Activated T-cell treated with anti-CD3 and anti-CD28 coated beads, Interleukin-2, amount 50 U/mL, for 4 hours (primary cell): ENCODE measurements around the gene ACOT7. TPM values are rescaled to one million over a fixed set of nuclear protein-coding genes. Genes with fewer than 3 reads are reported as not detected.

ENCODE experiments used
- ATAC-seq, 2 donors: fragments of 200-7000 bp; cut with Tn5 transposase; one replicate each; pipeline ENCODE4 v1.10.0; 2021
- DNase-seq: peaks from one replicate; pipeline ENCODE4 v3.0.0-alpha.2; 2020
- H3K27me3 Mint-ChIP-seq: one replicate; pipeline ENCODE4 v1.8.0; 2021; ENCODE audit warnings: low read depth, mixed read lengths
- H3K36me3 Mint-ChIP-seq: one replicate; pipeline ENCODE4 v1.8.0; 2022; ENCODE audit warnings: mixed read lengths; ENCODE audit not compliant: insufficient read depth
- H3K4me1 Mint-ChIP-seq: one replicate; pipeline ENCODE4 v1.8.0; 2021; ENCODE audit warnings: low read depth, mixed read lengths
- H3K4me3 Mint-ChIP-seq: one replicate; pipeline ENCODE4 v1.8.0; 2021; ENCODE audit warnings: mild to moderate bottlenecking, moderate library complexity, mixed read lengths
- H3K9me3 Mint-ChIP-seq: one replicate; pipeline ENCODE4 v1.8.0; 2021; ENCODE audit warnings: mixed read lengths
- total RNA-seq, 3 donors: library from RNA; stranded (reverse); gene quantifications; one replicate each; pipeline ENCODE4 v1.2.1, GENCODE V29; 2021

ACOT7 gene
- total RNA-seq, 3 donors from 2014 or later = 92.8 to 112 (median 101) TPM

- no peak for ATAC-seq
- Mint-ChIP-seq H3K4me1 (no peaks in the 10 kb centered on the region), H3K36me3 (no peaks in the 10 kb centered on the region), H3K4me3 (no peak overlapping the region), H3K9me3 (no peaks in the 10 kb centered on the region), H3K27me3 (no peaks in the 10 kb centered on the region)
- no peak for DNase-seq
Observed at GRCh38 chr1:6280761-6281451, 112.7 kb downstream of the ACOT7 start.

- ATAC-seq (no peak), DNase-seq (no peak)
- no peaks in the 10 kb centered on the region for H3K27me3 Mint-ChIP-seq
- H3K36me3 Mint-ChIP-seq = no peaks in the 10 kb centered on the region
- H3K4me1 Mint-ChIP-seq = no peaks in the 10 kb centered on the region
- no peaks in the 10 kb centered on the region for H3K9me3 Mint-ChIP-seq
- H3K4me3 Mint-ChIP-seq = no peak overlapping the region
Observed at GRCh38 chr1:6279613-6280383, 113.8 kb downstream of the ACOT7 start.

GRCh38 chr1:6279066-6279465 lies 114.5 kb downstream of the ACOT7 start:
- ATAC-seq (no peak), DNase-seq (no peak)
- Mint-ChIP-seq H3K27me3 (no peaks in the 10 kb centered on the region), H3K4me3 (no peak overlapping the region), H3K4me1 (no peaks in the 10 kb centered on the region), H3K36me3 (no peaks in the 10 kb centered on the region), H3K9me3 (no peaks in the 10 kb centered on the region)

- Mint-ChIP-seq H3K27me3 (no peaks in the 10 kb centered on the region), H3K4me1 (no peaks in the 10 kb centered on the region), H3K9me3 (no peaks in the 10 kb centered on the region), H3K36me3 (no peaks in the 10 kb centered on the region), H3K4me3 (no peak overlapping the region)
- ATAC-seq = no peak
- no peak for DNase-seq
Observed at GRCh38 chr1:6278263-6278662, 115.3 kb downstream of the ACOT7 start.

GRCh38 chr1:6276811-6277555 lies 116.6 kb downstream of the ACOT7 start:
- H3K4me3 Mint-ChIP-seq = no peak overlapping the region
- no peaks in the 10 kb centered on the region for H3K27me3 Mint-ChIP-seq
- no peaks in the 10 kb centered on the region for H3K36me3 Mint-ChIP-seq
- ATAC-seq (no peak), DNase-seq (no peak)
- H3K9me3 Mint-ChIP-seq = no peaks in the 10 kb centered on the region
- no peaks in the 10 kb centered on the region for H3K4me1 Mint-ChIP-seq

GRCh38 chr1:6275826-6276782 lies 117.5 kb downstream of the ACOT7 start:
- Mint-ChIP-seq H3K27me3 (no peaks in the 10 kb centered on the region), H3K36me3 (no peaks in the 10 kb centered on the region), H3K9me3 (no peaks in the 10 kb centered on the region), H3K4me3 (no peak overlapping the region), H3K4me1 (no peaks in the 10 kb centered on the region)
- DNase-seq (no peak), ATAC-seq (no peak)

- Mint-ChIP-seq H3K27me3 (no peaks in the 10 kb centered on the region), H3K4me1 (no peaks in the 10 kb centered on the region), H3K9me3 (no peaks in the 10 kb centered on the region), H3K36me3 (no peaks in the 10 kb centered on the region), H3K4me3 (no peak overlapping the region)
- DNase-seq (no peak), ATAC-seq (no peak)
Observed at GRCh38 chr1:6274622-6275139, 118.9 kb downstream of the ACOT7 start.

GRCh38 chr1:6274102-6274501 lies 119.5 kb downstream of the ACOT7 start:
- H3K9me3 Mint-ChIP-seq = no peaks in the 10 kb centered on the region
- no peaks in the 10 kb centered on the region for H3K27me3 Mint-ChIP-seq
- DNase-seq (no peak), ATAC-seq (no peak)
- no peaks in the 10 kb centered on the region for H3K36me3 Mint-ChIP-seq
- H3K4me3 Mint-ChIP-seq = no peak overlapping the region
- no peaks in the 10 kb centered on the region for H3K4me1 Mint-ChIP-seq

GRCh38 chr1:6273380-6273891 lies 120.1 kb downstream of the ACOT7 start:
- Mint-ChIP-seq H3K4me3 (no peak overlapping the region), H3K4me1 (no peaks in the 10 kb centered on the region), H3K9me3 (no peaks in the 10 kb centered on the region), H3K27me3 (no peaks in the 10 kb centered on the region), H3K36me3 (no peaks in the 10 kb centered on the region)
- DNase-seq (no peak), ATAC-seq (no peak)

- Mint-ChIP-seq H3K4me3 (no peak overlapping the region), H3K27me3 (no peaks in the 10 kb centered on the region), H3K36me3 (no peaks in the 10 kb centered on the region), H3K9me3 (no peaks in the 10 kb centered on the region), H3K4me1 (no peaks in the 10 kb centered on the region)
- DNase-seq = no peak
- ATAC-seq = no peak
Observed at GRCh38 chr1:6272868-6273267, 120.7 kb downstream of the ACOT7 start.

- Mint-ChIP-seq H3K9me3 (no peaks in the 10 kb centered on the region), H3K4me1 (no peaks in the 10 kb centered on the region), H3K4me3 (no peak overlapping the region), H3K27me3 (no peaks in the 10 kb centered on the region), H3K36me3 (no peaks in the 10 kb centered on the region)
- ATAC-seq (no peak), DNase-seq (no peak)
Observed at GRCh38 chr1:6272452-6272851, 121.1 kb downstream of the ACOT7 start.

- H3K4me3 Mint-ChIP-seq = no peak overlapping the region
- H3K36me3 Mint-ChIP-seq = no peaks in the 10 kb centered on the region
- no peaks in the 10 kb centered on the region for H3K27me3 Mint-ChIP-seq
- H3K9me3 Mint-ChIP-seq = no peaks in the 10 kb centered on the region
- DNase-seq = no peak
- H3K4me1 Mint-ChIP-seq = no peaks in the 10 kb centered on the region
- ATAC-seq = no peak
Observed at GRCh38 chr1:6271554-6271953, 122.0 kb downstream of the ACOT7 start.

- DNase-seq (no peak), ATAC-seq (no peak)
- no peaks in the 10 kb centered on the region for H3K9me3 Mint-ChIP-seq
- H3K27me3 Mint-ChIP-seq = no peaks in the 10 kb centered on the region
- no peaks in the 10 kb centered on the region for H3K4me1 Mint-ChIP-seq
- no peaks in the 10 kb centered on the region for H3K36me3 Mint-ChIP-seq
- H3K4me3 Mint-ChIP-seq = no peak overlapping the region
Observed at GRCh38 chr1:6271006-6271405, 122.6 kb downstream of the ACOT7 start.
